GM12878 (cell line): Measurements from ENCODE around the gene GPSM3. TPM values are rescaled to one million over a fixed set of nuclear protein-coding genes. Genes with fewer than 3 reads are reported as not detected.

ENCODE experiments used
- BHLHE40 ChIP-seq, 2 experiments: fragments of 450-650 bp in 1 of 2; IDR thresholded peaks; 2 replicates each; pipeline ENCODE4 v1.6.1; 2011 to 2017; ENCODE audit warnings: low read depth in 2 of 2, borderline replicate concordance in 1 of 2, improper control_type of control experiment in 1 of 2, low read length in 1 of 2, mild to moderate bottlenecking in 1 of 2
- CBX3 ChIP-seq: fragments of 200-600 bp; sonication (generic); IDR thresholded peaks from 2 replicates; pipeline ENCODE4 v1.6.1; 2016; ENCODE audit warnings: low read depth, borderline replicate concordance
- DPF2 ChIP-seq: fragments of 450-650 bp; IDR thresholded peaks from 2 replicates; pipeline ENCODE4 v1.6.1; 2017; ENCODE audit warnings: mild to moderate bottlenecking
- HDGF ChIP-seq: fragments of 450-650 bp; IDR thresholded peaks from 2 replicates; pipeline ENCODE4 v1.6.1; 2016; ENCODE audit warnings: antibody characterized with exemption
- NFIC ChIP-seq: IDR thresholded peaks from 2 replicates; pipeline ENCODE4 v1.6.1; 2012; ENCODE audit warnings: low read depth, mild to moderate bottlenecking, inconsistent platforms, low read length, moderate library complexity
- PAX5 ChIP-seq: IDR thresholded peaks from 2 replicates; pipeline ENCODE4 v1.6.1; 2011; ENCODE audit warnings: low read depth, low read length, borderline replicate concordance
- PBX3 ChIP-seq: IDR thresholded peaks from 2 replicates; pipeline ENCODE4 v1.6.1; 2011; ENCODE audit warnings: mild to moderate bottlenecking, low read depth, low read length, moderate library complexity; ENCODE audit not compliant: insufficient replicate concordance
- POLR2A ChIP-seq: IDR thresholded peaks from 2 replicates; pipeline ENCODE4 v1.6.1; 2011; ENCODE audit warnings: low read depth, mild to moderate bottlenecking, low read length
- RAD21 ChIP-seq: IDR thresholded peaks from 2 replicates; pipeline ENCODE4 v1.6.1; 2011; ENCODE audit warnings: mild to moderate bottlenecking, low read depth, low read length, moderate library complexity; ENCODE audit not compliant: insufficient read depth
- RB1 ChIP-seq: fragments of 450-650 bp; formaldehyde crosslinking; IDR thresholded peaks from 2 replicates; pipeline ENCODE4 v1.6.1; 2017; ENCODE audit warnings: mild to moderate bottlenecking, borderline replicate concordance
- YY1 ChIP-seq: IDR thresholded peaks from 2 replicates; pipeline ENCODE4 v1.6.1; 2011; ENCODE audit warnings: low read depth, mild to moderate bottlenecking, low read length
- ZZZ3 ChIP-seq: IDR thresholded peaks from 2 replicates; pipeline ENCODE4 v1.6.1; 2011; ENCODE audit warnings: low read depth; ENCODE audit not compliant: control insufficient read depth, insufficient read length
- polyA plus RNA-seq, 11 experiments: library from polyadenylated mRNA; depleted of rRNA in 4 of 11; unstranded in 6 of 11; stranded (reverse) in 5 of 11; fragments of >200 nt; fragmentation: Nextera tagmentation in 4 of 11; fragmentation: Illumina TruSeq in 1 of 11; extraction: Ambion mirVana in 4 of 11; extraction: Trizol in 1 of 11; gene quantifications; 1 replicate in 1 of 11; 2 replicates in 10 of 11; pipeline versions ENCODE4 v1.2.1 to v1.2.3, GENCODE V29; 2011 to 2016; ENCODE audit warnings: inconsistent platforms in 2 of 11, missing spikeins in 2 of 11, low read depth in 1 of 11
- total RNA-seq, 4 experiments: library from RNA; depleted of rRNA in 3 of 4; stranded (reverse); fragments of >200 nt in 3 of 4; fragmentation: Illumina TruSeq in 1 of 4; extraction: Trizol in 1 of 4; gene quantifications; 2 replicates each; pipeline versions ENCODE4 v1.2.1 to v1.2.3, GENCODE V29; 2013 to 2021

Gene GPSM3
- total and polyA plus RNA-seq, 10 of the 15 experiments (the other 5 are each of a cell fraction or from before 2014, with no cell fraction given), result 22.0 to 137 (median 113) TPM

- TF ChIP-seq CBX3 (no peak), PAX5 (no peak), YY1 (0 out of 2 replicates have a peak, but pooled peaks have one; percentile 44), PBX3 (no peak), RB1 (0 out of 2 replicates have a peak, but pooled peaks have one; percentile 66), RAD21 (peak; percentile 71), NFIC (no peak), BHLHE40 (IDR thresholded peaks at IDR 0.05; ENCODE audit: borderline replicate concordance in 1 of 2, low read depth in 2 of 2, low read length in 1 of 2) (peak in 1 of 2 experiments; percentile 22; a peak in 1 of 4 replicates), POLR2A (peak; percentile 40; the same call in 1 of the 2 replicates), ZZZ3 (no peak), HDGF (0 out of 2 replicates have a peak, but pooled peaks have one; percentile 21), DPF2 (peak; percentile 26; the same call in 1 of the 2 replicates)
Observed at GRCh38 chr6:32154514-32155161, 37.8 kb downstream of the GPSM3 start (continued).
